Adrenal gland (tissue), 5 donors: Measurements from ENCODE around the gene PRKG1.

Experiments used
- POLR2A ChIP-seq, 2 donors: fragments of 450-650 bp; IDR thresholded peaks; one replicate each; pipeline ENCODE4 v1.6.1; 2017; ENCODE audit warnings: antibody characterized with exemption in 2 of 2, mild to moderate bottlenecking in 2 of 2, moderate library complexity in 1 of 2
- TF ChIP-seq, protein P1 (sequence below), 6 experiments: fragments of 450-650 bp in 4 of 6; fragments of 200-600 bp in 2 of 6; sonication (generic) in 1 of 6; IDR thresholded peaks; 1 replicate in 5 of 6; 2 replicates in 1 of 6; pipeline versions ENCODE4 v1.5.1 to v1.8.0; 2016 to 2021; ENCODE audit warnings: antibody characterized with exemption in 6 of 6, mild to moderate bottlenecking in 2 of 6, moderate library complexity in 1 of 6
- donor health status: DM: no; HTN: no; CAD: no.

DNA sequence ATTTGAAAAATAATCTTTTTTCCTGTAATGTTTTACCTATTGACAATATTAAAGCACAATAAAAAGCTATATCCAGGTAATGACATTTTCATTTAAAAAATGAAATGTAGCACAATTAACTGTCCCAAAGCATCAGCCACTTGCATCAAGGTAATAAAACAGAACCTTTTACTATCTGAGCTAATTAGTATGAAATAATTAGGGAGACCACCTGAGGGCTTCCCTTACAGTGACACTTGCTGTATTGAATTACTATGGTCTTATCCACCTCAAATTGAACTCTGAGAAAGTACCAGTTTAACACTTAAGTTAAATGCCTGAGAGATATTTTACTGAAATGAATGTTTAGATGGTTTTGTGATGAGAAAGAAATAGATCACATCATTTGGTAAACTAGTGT lies 1120.4 kb downstream of the PRKG1 start:
- TF ChIP-seq, protein P1, sequence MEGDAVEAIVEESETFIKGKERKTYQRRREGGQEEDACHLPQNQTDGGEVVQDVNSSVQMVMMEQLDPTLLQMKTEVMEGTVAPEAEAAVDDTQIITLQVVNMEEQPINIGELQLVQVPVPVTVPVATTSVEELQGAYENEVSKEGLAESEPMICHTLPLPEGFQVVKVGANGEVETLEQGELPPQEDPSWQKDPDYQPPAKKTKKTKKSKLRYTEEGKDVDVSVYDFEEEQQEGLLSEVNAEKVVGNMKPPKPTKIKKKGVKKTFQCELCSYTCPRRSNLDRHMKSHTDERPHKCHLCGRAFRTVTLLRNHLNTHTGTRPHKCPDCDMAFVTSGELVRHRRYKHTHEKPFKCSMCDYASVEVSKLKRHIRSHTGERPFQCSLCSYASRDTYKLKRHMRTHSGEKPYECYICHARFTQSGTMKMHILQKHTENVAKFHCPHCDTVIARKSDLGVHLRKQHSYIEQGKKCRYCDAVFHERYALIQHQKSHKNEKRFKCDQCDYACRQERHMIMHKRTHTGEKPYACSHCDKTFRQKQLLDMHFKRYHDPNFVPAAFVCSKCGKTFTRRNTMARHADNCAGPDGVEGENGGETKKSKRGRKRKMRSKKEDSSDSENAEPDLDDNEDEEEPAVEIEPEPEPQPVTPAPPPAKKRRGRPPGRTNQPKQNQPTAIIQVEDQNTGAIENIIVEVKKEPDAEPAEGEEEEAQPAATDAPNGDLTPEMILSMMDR (IDR thresholded peaks at IDR 0.05): no peak
- TF ChIP-seq POLR2A (IDR thresholded peaks at IDR 0.05): no peak
